GM18861 (cell line): ENCODE data around the gene SH3RF3.

Experiments
- ATAC-seq: cut with Tn5 transposase; IDR thresholded peaks from one replicate; pipeline ENCODE4 v1.9.1; 2021; ENCODE audit not compliant: unreplicated experiment

The SH3RF3 gene

GRCh38 chr2:109480486-109481195 is 351.6 kb downstream of the SH3RF3 start:
- ATAC-seq = no peak

- no peak for ATAC-seq
These were observed 352.2 kb downstream of the SH3RF3 start for GRCh38 chr2:109481196-109481555.

- ATAC-seq = no peak
These were observed 352.6 kb downstream of the SH3RF3 start for GRCh38 chr2:109481599-109481998.

GRCh38 chr2:109482361-109482861 is 353.4 kb downstream of the SH3RF3 start:
- no peak for ATAC-seq

- no peak for ATAC-seq
These were observed 357.9 kb downstream of the SH3RF3 start for GRCh38 chr2:109486711-109487535.

- ATAC-seq = no peak
These were observed 358.5 kb downstream of the SH3RF3 start for GRCh38 chr2:109487536-109487869.

GRCh38 chr2:109487871-109488655 is 359.1 kb downstream of the SH3RF3 start:
- ATAC-seq = no peak

- ATAC-seq = no peak
These were observed 360.3 kb downstream of the SH3RF3 start for GRCh38 chr2:109489296-109489695.

GRCh38 chr2:109493176-109493935 is 364.4 kb downstream of the SH3RF3 start:
- no peak for ATAC-seq

GRCh38 chr2:109494351-109494750 is 365.3 kb downstream of the SH3RF3 start:
- ATAC-seq = no peak

- ATAC-seq = no peak
These were observed 368.5 kb downstream of the SH3RF3 start for GRCh38 chr2:109497463-109497862.

GRCh38 chr2:109497911-109498870 is 369.2 kb downstream of the SH3RF3 start:
- ATAC-seq = no peak

- ATAC-seq = no peak
These were observed 369.9 kb downstream of the SH3RF3 start for GRCh38 chr2:109498906-109499305.

GRCh38 chr2:109499566-109499965 is 370.6 kb downstream of the SH3RF3 start:
- no peak for ATAC-seq

GRCh38 chr2:109500910-109501309 is 371.9 kb downstream of the SH3RF3 start:
- ATAC-seq = no peak

GRCh38 chr2:109501461-109501860 is 372.5 kb downstream of the SH3RF3 start:
- no peak for ATAC-seq

- ATAC-seq = no peak
These were observed 374.2 kb downstream of the SH3RF3 start for GRCh38 chr2:109503191-109503590.

- no peak for ATAC-seq
These were observed 378.2 kb downstream of the SH3RF3 start for GRCh38 chr2:109507217-109507616.

GRCh38 chr2:109507828-109508227 is 378.8 kb downstream of the SH3RF3 start:
- no peak for ATAC-seq

GRCh38 chr2:109508556-109508955 is 379.6 kb downstream of the SH3RF3 start:
- ATAC-seq = no peak
